ENCODE measurements around the gene ARF6.
"Not testable (repeated sequence)": the region's sequence is repeated elsewhere in the genome, so short reads cannot be mapped to it uniquely, and the experiment has no call there.

DNA sequence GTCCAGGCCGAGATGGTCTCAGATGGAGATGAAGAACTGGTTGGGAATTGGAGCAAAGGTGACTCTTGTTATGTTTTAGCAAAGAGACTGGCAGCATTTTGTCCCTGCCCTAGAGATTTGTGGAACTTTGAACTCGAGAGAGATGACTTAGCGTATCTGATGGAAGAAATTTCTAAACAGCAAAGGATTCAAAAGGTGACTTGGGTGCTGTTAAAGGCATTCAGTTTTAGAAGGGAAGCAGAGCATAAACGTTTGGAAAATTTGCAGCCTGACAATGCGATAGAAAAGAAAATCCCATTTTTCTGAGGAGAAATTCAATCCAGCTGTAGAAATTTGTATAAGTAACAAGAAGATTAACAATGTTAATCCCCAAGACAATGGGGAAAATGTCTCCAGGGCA, 44.0 kb downstream of the ARF6 start:
- TF ChIP-seq CTCF (IDR thresholded peaks at IDR 0.05 in 4 of 5, conservative IDR thresholded peaks at IDR 0.05 in 1 of 5); POLR2A (IDR thresholded peaks at IDR 0.05): not testable (repeated sequence)

Measured in gastrocnemius medialis (tissue), 4 donors.